B cell (primary cell): ENCODE measurements around the gene SPINDOC. TPM values are rescaled to one million over a fixed set of nuclear protein-coding genes. Genes with fewer than 3 reads are reported as not detected.

Experiments
- ATAC-seq: fragments of 200-7000 bp; cut with Tn5 transposase; one replicate; pipeline ENCODE4 v1.10.0; 2021; ENCODE audit warnings: low read depth, mild to moderate bottlenecking, moderate number of reproducible peaks, moderate library complexity
- CTCF ChIA-PET: fragments of 350-600 bp; sonication (Branson Sonifier 250); formaldehyde crosslinking; loops from one replicate; lab custom pipeline; 2021; ENCODE audit warnings: antibody characterized with exemption, inconsistent platforms; lab: Charles Lee
- POLR2A ChIA-PET: fragments of 350-600 bp; sonication (Branson Sonifier 250); formaldehyde crosslinking; loops from one replicate; lab custom pipeline; 2021; ENCODE audit warnings: antibody characterized with exemption; lab: Charles Lee
- DNase-seq: peaks from one replicate; pipeline ENCODE4 v3.0.0; 2013
- H2AFZ ChIP-seq: 2 replicates; pipeline ENCODE4 v1.6.1; 2012; ENCODE audit warnings: mild to moderate bottlenecking, low read depth, low read length; ENCODE audit not compliant: insufficient read depth, poor library complexity, severe bottlenecking
- H3K27ac ChIP-seq, 2 donors: 1 replicate in 1 of 2; 2 replicates in 1 of 2; pipeline ENCODE4 v1.5.1; 2012 to 2013; ENCODE audit warnings: low read length in 2 of 2, mild to moderate bottlenecking in 2 of 2, moderate library complexity in 1 of 2
- H3K27me3 ChIP-seq, 4 experiments: fragments of 200-600 bp in 1 of 4; sonication (generic) in 1 of 4; replicated peaks in 1 of 4; 1 replicate in 2 of 4; 2 replicates in 2 of 4; pipeline versions ENCODE4 v1.6.1 to v1.7.0; 2013 to 2016; ENCODE audit warnings: low read length in 3 of 4, mild to moderate bottlenecking in 2 of 4, mixed read lengths in 1 of 4, moderate library complexity in 1 of 4; ENCODE audit not compliant: insufficient read depth in 4 of 4, control insufficient read depth in 3 of 4; ENCODE audit errors: control extremely low read depth in 1 of 4
- H3K36me3 ChIP-seq, 2 experiments: replicated peaks in 1 of 2; 1 replicate in 1 of 2; 2 replicates in 1 of 2; pipeline versions ENCODE4 v1.6.1 to v1.7.1; 2013; ENCODE audit warnings: low read length in 1 of 2; ENCODE audit not compliant: insufficient read depth in 2 of 2, control insufficient read depth in 1 of 2; ENCODE audit errors: control extremely low read depth in 1 of 2, extremely low read depth in 1 of 2
- H3K4me1 ChIP-seq, 2 donors: fragments of 200-600 bp in 1 of 2; sonication (generic) in 1 of 2; 1 replicate in 1 of 2; 2 replicates in 1 of 2; pipeline versions ENCODE4 v1.5.1 to v1.6.1; 2013 to 2017; ENCODE audit warnings: low read length in 2 of 2; ENCODE audit not compliant: control insufficient read depth in 2 of 2, insufficient read depth in 2 of 2
- H3K4me2 ChIP-seq: replicated peaks from 2 replicates; pipeline ENCODE3; 2012; ENCODE audit warnings: mild to moderate bottlenecking, low read depth, low read length; ENCODE audit not compliant: poor library complexity, severe bottlenecking
- H3K4me3 ChIP-seq, 5 experiments: fragments of 200-600 bp in 1 of 5; sonication (generic) in 1 of 5; 1 replicate in 3 of 5; 2 replicates in 2 of 5; pipeline versions ENCODE4 v1.5.1 to v1.7.0; 2011 to 2016; ENCODE audit warnings: low read length in 4 of 5, mild to moderate bottlenecking in 4 of 5, low read depth in 2 of 5, control low read depth in 1 of 5, moderate library complexity in 1 of 5; ENCODE audit not compliant: insufficient read depth in 1 of 5; ENCODE audit errors: control extremely low read depth in 1 of 5, extremely low read depth in 1 of 5
- H3K79me2 ChIP-seq: fragments of 200-600 bp; sonication (generic); one replicate; pipeline ENCODE4 v1.6.0; 2016; ENCODE audit warnings: low read length; ENCODE audit not compliant: control insufficient read depth, insufficient read depth
- H3K9ac ChIP-seq: fragments of 200-600 bp; sonication (generic); 2 replicates; pipeline ENCODE4 v1.6.1; 2017; ENCODE audit warnings: mild to moderate bottlenecking, low read length, moderate library complexity
- H3K9me3 ChIP-seq, 3 donors: one replicate each; pipeline versions ENCODE4 v1.6.1 to v1.7.1; 2013; ENCODE audit warnings: low read length in 2 of 3; ENCODE audit not compliant: control insufficient read depth in 2 of 3, insufficient read depth in 1 of 3; ENCODE audit errors: control extremely low read depth in 1 of 3
- H4K20me1 ChIP-seq: 2 replicates; pipeline ENCODE4 v1.6.0; 2012; ENCODE audit warnings: mild to moderate bottlenecking, low read length; ENCODE audit not compliant: insufficient read depth, control insufficient read depth, poor library complexity, severe bottlenecking
- H3K27ac Mint-ChIP-seq: one replicate; pipeline ENCODE4 v1.8.0; 2021; ENCODE audit warnings: mixed read lengths
- H3K27me3 Mint-ChIP-seq: one replicate; pipeline ENCODE4 v1.8.0; 2021; ENCODE audit warnings: mixed read lengths
- H3K4me1 Mint-ChIP-seq: one replicate; pipeline ENCODE4 v1.8.0; 2021; ENCODE audit warnings: mixed read lengths
- H3K4me3 Mint-ChIP-seq: one replicate; pipeline ENCODE4 v1.8.0; 2021; ENCODE audit warnings: mixed read lengths
- H3K9me3 Mint-ChIP-seq: one replicate; pipeline ENCODE4 v1.8.0; 2022; ENCODE audit warnings: mixed read lengths; ENCODE audit not compliant: insufficient read depth
- EZH2 ChIP-seq: IDR thresholded peaks from 2 replicates; pipeline ENCODE4 v1.6.1; 2012; ENCODE audit warnings: borderline replicate concordance, low read depth, mild to moderate bottlenecking, moderate library complexity, low read length; ENCODE audit not compliant: insufficient read depth, poor library complexity, severe bottlenecking
- WGBS: methylation state at CpG from one replicate; pipeline ENCODE4 v1.1.5; 2013; ENCODE audit warnings: missing lambda C conversion rate; ENCODE audit not compliant: insufficient coverage; 5-methylcytosine and 5-hydroxymethylcytosine counted together
- intact Hi-C: fragments of 100-400 bp; cut with micrococcal nuclease; formaldehyde crosslinking; loops from one replicate; pipeline ENCODE4 v1.10.0; 2022
- polyA plus RNA-seq: library from polyadenylated mRNA; depleted of rRNA; stranded (reverse); fragments of >200 nt; gene quantifications from 2 replicates; pipeline ENCODE4 v1.2.3, GENCODE V29; 2012
- total RNA-seq, 2 donors: library from RNA; stranded (reverse); fragments of 120-200 nt in 1 of 2; gene quantifications; 1 replicate in 1 of 2; 2 replicates in 1 of 2; pipeline versions ENCODE4 v1.2.3 to v1.2.4, GENCODE V29; 2013 to 2022
- TF ChIP-seq, protein P1 (sequence below): fragments of 200-600 bp; IDR thresholded peaks from one replicate; pipeline ENCODE4 v1.8.0; 2022; ENCODE audit warnings: antibody characterized with exemption, mild to moderate bottlenecking

SPINDOC gene
- total and polyA plus RNA-seq, 2 donors (not counting 1 experiment from before 2014, with no cell fraction given): 10.5 to 23.9 TPM

- ChIA-PET CTCF (interaction anchor here (0.8 to 1.7 kb wide), 2 partner anchors 12 to 16 kb away, joined by 3 to 5 read pairs; no protein-coding TSS in a partner anchor), POLR2A (no interaction called here)
- peaks cover 99% of the 10 kb centered on the region for H3K79me2 ChIP-seq
- peaks cover 99% of the 10 kb centered on the region for H4K20me1 ChIP-seq
- peaks cover 59% of the 10 kb centered on the region for H3K4me1 Mint-ChIP-seq
- no peak overlapping the region for H3K4me3 Mint-ChIP-seq
- peak overlapping the region; percentile 36 for H3K4me2 ChIP-seq
- peaks cover 40 to 49% of the 10 kb centered on the region in 2 donors for H3K4me1 ChIP-seq
- H3K4me3 ChIP-seq: no peak overlapping the region
- DNase-seq (peak; percentile 33), ATAC-seq (peak; percentile 80)
- no peaks in the 10 kb centered on the region for H3K9me3 ChIP-seq
- no peak overlapping the region for H3K9ac ChIP-seq
- peak overlapping the region; percentile 50 for H3K27ac Mint-ChIP-seq
- no peaks in the 10 kb centered on the region for H3K27me3 Mint-ChIP-seq
- no peak for TF ChIP-seq EZH2
- TF ChIP-seq, protein P1, sequence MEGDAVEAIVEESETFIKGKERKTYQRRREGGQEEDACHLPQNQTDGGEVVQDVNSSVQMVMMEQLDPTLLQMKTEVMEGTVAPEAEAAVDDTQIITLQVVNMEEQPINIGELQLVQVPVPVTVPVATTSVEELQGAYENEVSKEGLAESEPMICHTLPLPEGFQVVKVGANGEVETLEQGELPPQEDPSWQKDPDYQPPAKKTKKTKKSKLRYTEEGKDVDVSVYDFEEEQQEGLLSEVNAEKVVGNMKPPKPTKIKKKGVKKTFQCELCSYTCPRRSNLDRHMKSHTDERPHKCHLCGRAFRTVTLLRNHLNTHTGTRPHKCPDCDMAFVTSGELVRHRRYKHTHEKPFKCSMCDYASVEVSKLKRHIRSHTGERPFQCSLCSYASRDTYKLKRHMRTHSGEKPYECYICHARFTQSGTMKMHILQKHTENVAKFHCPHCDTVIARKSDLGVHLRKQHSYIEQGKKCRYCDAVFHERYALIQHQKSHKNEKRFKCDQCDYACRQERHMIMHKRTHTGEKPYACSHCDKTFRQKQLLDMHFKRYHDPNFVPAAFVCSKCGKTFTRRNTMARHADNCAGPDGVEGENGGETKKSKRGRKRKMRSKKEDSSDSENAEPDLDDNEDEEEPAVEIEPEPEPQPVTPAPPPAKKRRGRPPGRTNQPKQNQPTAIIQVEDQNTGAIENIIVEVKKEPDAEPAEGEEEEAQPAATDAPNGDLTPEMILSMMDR: no peak
- no peaks in the 10 kb centered on the region for H3K27me3 ChIP-seq
- no peaks in the 10 kb centered on the region for H3K9me3 Mint-ChIP-seq
- intact Hi-C loops: no loop called here
- H3K27ac ChIP-seq: no peak overlapping the region
- 56% methylated on average over 4 of the region's 11 CpGs for WGBS
- no peak overlapping the region for H2AFZ ChIP-seq
- peaks cover 0 to 34% of the 10 kb centered on the region in 2 experiments for H3K36me3 ChIP-seq
Measured at GRCh38 chr11:63871962-63872799, 58.9 kb downstream of the SPINDOC start.

- peaks cover 57% of the 10 kb centered on the region for H3K4me1 Mint-ChIP-seq
- TF ChIP-seq, protein P1: no peak
- no peak for TF ChIP-seq EZH2
- H3K4me3 ChIP-seq: no peak overlapping the region
- intact Hi-C loops: no loop called here
- H3K9me3 Mint-ChIP-seq: no peaks in the 10 kb centered on the region
- no peak overlapping the region for H3K4me2 ChIP-seq
- no peaks in the 10 kb centered on the region for H3K27me3 Mint-ChIP-seq
- H3K9ac ChIP-seq: no peak overlapping the region
- DNase-seq (no peak), ATAC-seq (no peak)
- no peaks in the 10 kb centered on the region for H3K9me3 ChIP-seq
- peaks cover 0 to 29% of the 10 kb centered on the region in 2 experiments for H3K36me3 ChIP-seq
- H3K27me3 ChIP-seq: no peaks in the 10 kb centered on the region
- H3K4me1 ChIP-seq: peaks cover 40 to 49% of the 10 kb centered on the region in 2 donors
- ChIA-PET POLR2A (interaction anchor here (0.6 kb wide), 1 partner anchor 941 kb away, joined by 3 read pairs; no protein-coding TSS in a partner anchor), CTCF (interaction anchor here (0.8 to 1.7 kb wide), 2 partner anchors 11 to 36 kb away, joined by 3 to 5 read pairs; no protein-coding TSS in a partner anchor)
- H3K79me2 ChIP-seq: peaks cover 99% of the 10 kb centered on the region
- H4K20me1 ChIP-seq: peaks cover 99% of the 10 kb centered on the region
- H3K27ac Mint-ChIP-seq: no peak overlapping the region
- no peak overlapping the region for H3K27ac ChIP-seq
- WGBS: 95% methylated on average over 4 of the region's 5 CpGs
- no peak overlapping the region for H3K4me3 Mint-ChIP-seq
- no peak overlapping the region for H2AFZ ChIP-seq
Measured at GRCh38 chr11:63872800-63873197, 59.5 kb downstream of the SPINDOC start.
